Measurements from ENCODE around the gene ECSIT.

DNA sequence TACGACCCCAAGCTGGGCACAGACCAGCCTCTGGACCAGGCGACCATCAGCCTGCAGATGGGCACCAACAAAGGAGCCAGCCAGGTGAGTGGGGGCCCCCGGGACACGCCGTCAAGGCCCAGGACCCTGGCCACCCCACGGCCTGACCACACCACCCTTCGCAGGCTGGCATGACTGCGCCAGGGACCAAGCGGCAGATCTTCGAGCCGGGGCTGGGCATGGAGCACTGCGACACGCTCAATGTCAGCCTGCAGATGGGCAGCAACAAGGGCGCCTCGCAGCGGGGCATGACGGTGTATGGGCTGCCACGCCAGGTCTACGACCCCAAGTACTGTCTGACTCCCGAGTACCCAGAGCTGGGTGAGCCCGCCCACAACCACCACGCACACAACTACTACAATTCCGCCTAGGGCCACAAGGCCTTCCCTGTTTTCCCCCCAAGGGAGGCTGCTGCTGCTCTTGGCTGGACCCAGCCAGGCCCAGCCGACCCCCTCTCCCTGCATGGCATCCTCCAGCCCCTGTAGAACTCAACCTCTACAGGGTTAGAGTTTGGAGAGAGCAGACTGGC, 20.5 kb upstream of the ECSIT start:
- TF ChIP-seq, protein P1, sequence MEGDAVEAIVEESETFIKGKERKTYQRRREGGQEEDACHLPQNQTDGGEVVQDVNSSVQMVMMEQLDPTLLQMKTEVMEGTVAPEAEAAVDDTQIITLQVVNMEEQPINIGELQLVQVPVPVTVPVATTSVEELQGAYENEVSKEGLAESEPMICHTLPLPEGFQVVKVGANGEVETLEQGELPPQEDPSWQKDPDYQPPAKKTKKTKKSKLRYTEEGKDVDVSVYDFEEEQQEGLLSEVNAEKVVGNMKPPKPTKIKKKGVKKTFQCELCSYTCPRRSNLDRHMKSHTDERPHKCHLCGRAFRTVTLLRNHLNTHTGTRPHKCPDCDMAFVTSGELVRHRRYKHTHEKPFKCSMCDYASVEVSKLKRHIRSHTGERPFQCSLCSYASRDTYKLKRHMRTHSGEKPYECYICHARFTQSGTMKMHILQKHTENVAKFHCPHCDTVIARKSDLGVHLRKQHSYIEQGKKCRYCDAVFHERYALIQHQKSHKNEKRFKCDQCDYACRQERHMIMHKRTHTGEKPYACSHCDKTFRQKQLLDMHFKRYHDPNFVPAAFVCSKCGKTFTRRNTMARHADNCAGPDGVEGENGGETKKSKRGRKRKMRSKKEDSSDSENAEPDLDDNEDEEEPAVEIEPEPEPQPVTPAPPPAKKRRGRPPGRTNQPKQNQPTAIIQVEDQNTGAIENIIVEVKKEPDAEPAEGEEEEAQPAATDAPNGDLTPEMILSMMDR (conservative IDR thresholded peaks at IDR 0.05; ENCODE audit: low read depth, low read length) = no peak
- TF ChIP-seq EZH2 (IDR thresholded peaks at IDR 0.05; ENCODE audit: borderline replicate concordance, low read depth, low read length, poor library complexity, severe bottlenecking) = no peak
